HepG2 (cell line): ENCODE data around the gene GPR55. TPM values are rescaled to one million over a fixed set of nuclear protein-coding genes. Genes with fewer than 3 reads are reported as not detected.

Source experiments
- ATAC-seq: fragments of 200-7000 bp; cut with Tn5 transposase; 3 replicates; pipeline ENCODE4 v1.9.1; 2020; ENCODE audit warnings: mild to moderate bottlenecking, moderate library complexity
- BruUV-seq: library from RNA; stranded (reverse); fragments of 400-500 nt; replicated peaks from 2 replicates; lab custom pipeline; 2021; lab: Mats Ljungman, UMichigan
- CTCF ChIA-PET: fragments of 300-600 bp; formaldehyde crosslinking; extraction: SDS; loops from one replicate; lab custom pipeline; 2021; ENCODE audit warnings: low total read pairs, inconsistent platforms, low intra/inter-chr PET ratio; lab: Yijun Ruan, JAX
- POLR2A ChIA-PET: fragments of 350-600 bp; sonication (Branson Sonifier 250); formaldehyde crosslinking; loops from one replicate; lab custom pipeline; 2020; ENCODE audit warnings: antibody characterized with exemption, inconsistent platforms; lab: Yijun Ruan, JAX
- DNase-seq: peaks from one replicate; pipeline ENCODE4 v3.0.0-alpha.2; 2015; ENCODE audit warnings: low spot score
- FAIRE-seq: peaks from 3 replicates; lab custom pipeline; 2011; peaks lifted over from hg19 to GRCh38; lab: Jason Lieb, UNC
- H2AFZ ChIP-seq: one replicate; pipeline ENCODE4 v1.6.1; 2011; ENCODE audit warnings: low read length, inconsistent platforms
- H3K27ac ChIP-seq: fragments of 300-600 bp; 3 replicates; pipeline ENCODE4 v1.8.0; 2011; ENCODE audit warnings: mixed run types, mild to moderate bottlenecking, mixed read lengths, low read length, inconsistent platforms; ENCODE audit not compliant: insufficient read depth; ENCODE audit errors: extremely low read length
- H3K27me3 ChIP-seq, 2 experiments: fragments of 200-600 bp in 1 of 2; 2 replicates in 1 of 2; 3 replicates in 1 of 2; pipeline versions ENCODE4 v1.6.0 to v1.8.0; 2011; ENCODE audit warnings: low read length in 2 of 2, mild to moderate bottlenecking in 2 of 2, moderate library complexity in 2 of 2, inconsistent platforms in 1 of 2; ENCODE audit not compliant: insufficient read depth in 2 of 2, control insufficient read depth in 1 of 2
- H3K36me3 ChIP-seq, 2 experiments: fragments of 200-600 bp in 1 of 2; replicated peaks in 1 of 2; 2 replicates in 1 of 2; 3 replicates in 1 of 2; pipeline versions ENCODE4 v1.5.1 to v1.8.0; 2011; ENCODE audit warnings: low read length in 2 of 2, inconsistent platforms in 1 of 2; ENCODE audit not compliant: insufficient read depth in 2 of 2, control insufficient read depth in 1 of 2
- H3K4me1 ChIP-seq: 2 replicates; pipeline ENCODE4 v1.5.1; 2012; ENCODE audit warnings: low read length, inconsistent platforms; ENCODE audit not compliant: insufficient read depth
- H3K4me2 ChIP-seq: 2 replicates; pipeline ENCODE4 v1.6.0; 2011; ENCODE audit warnings: low read depth, low read length, inconsistent platforms
- H3K4me3 ChIP-seq, 3 experiments: fragments of 200-600 bp in 1 of 3; sonication (generic), shearing (Covaris generic) in 1 of 3; replicated peaks in 1 of 3; 2 replicates each; pipeline ENCODE4 v1.5.1; 2011 to 2016; ENCODE audit warnings: low read length in 3 of 3, inconsistent platforms in 2 of 3, low read depth in 2 of 3, mild to moderate bottlenecking in 2 of 3, control low read depth in 1 of 3, mixed read lengths in 1 of 3; ENCODE audit not compliant: insufficient read depth in 1 of 3
- H3K79me2 ChIP-seq: one replicate; pipeline ENCODE4 v1.6.1; 2011; ENCODE audit warnings: low read length, inconsistent platforms; ENCODE audit not compliant: insufficient read depth
- H3K9ac ChIP-seq: 2 replicates; pipeline ENCODE4 v1.6.0; 2011; ENCODE audit warnings: mild to moderate bottlenecking, low read depth, low read length, inconsistent platforms; ENCODE audit not compliant: insufficient read depth
- H3K9me3 ChIP-seq: 2 replicates; pipeline ENCODE4 v1.5.1; 2012; ENCODE audit warnings: mild to moderate bottlenecking, low read length
- H4K20me1 ChIP-seq: 2 replicates; pipeline ENCODE4 v1.6.0; 2011; ENCODE audit warnings: inconsistent platforms, mild to moderate bottlenecking, low read length, moderate library complexity; ENCODE audit not compliant: insufficient read depth
- BCL6 ChIP-seq: IDR thresholded peaks from 2 replicates; pipeline ENCODE4 v1.6.1; 2016; ENCODE audit warnings: missing genetic modification reagents, missing compliant biosample characterization
- ETV5 ChIP-seq: IDR thresholded peaks from 2 replicates; pipeline ENCODE4 v1.6.1; 2018; ENCODE audit warnings: missing biosample characterization, missing genetic modification reagents, inconsistent platforms, borderline replicate concordance
- FOXO1 ChIP-seq: sonication (generic); formaldehyde crosslinking; IDR thresholded peaks from 2 replicates; pipeline ENCODE4 v1.4.0; 2020; ENCODE audit warnings: missing genetic modification reagents
- KDM2A ChIP-seq: sonication (generic); formaldehyde crosslinking; IDR thresholded peaks from 2 replicates; pipeline ENCODE4 v1.4.0; 2020; ENCODE audit warnings: low read depth, missing genetic modification reagents, borderline replicate concordance
- NR2C2 ChIP-seq: sonication (generic); formaldehyde crosslinking; IDR thresholded peaks from 2 replicates; pipeline ENCODE4 v1.4.0; 2020; ENCODE audit warnings: missing genetic modification reagents, mild to moderate bottlenecking, moderate library complexity, borderline replicate concordance
- RAD21 ChIP-seq: fragments of 450-650 bp; formaldehyde crosslinking; IDR thresholded peaks from 2 replicates; pipeline ENCODE4 v1.5.0; 2020; ENCODE audit warnings: mild to moderate bottlenecking
- RBFOX2 ChIP-seq: fragments of 200-400 bp; formaldehyde crosslinking; IDR thresholded peaks from 2 replicates; pipeline ENCODE4 v1.6.1; 2017; ENCODE audit warnings: low read depth, mild to moderate bottlenecking, low read length
- SMC3 ChIP-seq: IDR thresholded peaks from 2 replicates; pipeline ENCODE4 v1.6.1; 2011; ENCODE audit warnings: low read length, improper control_type of control experiment
- STAG1 ChIP-seq: sonication (generic); formaldehyde crosslinking; IDR thresholded peaks from 2 replicates; pipeline ENCODE4 v1.4.0; 2020; ENCODE audit warnings: missing genetic modification reagents
- TBX3 ChIP-seq: fragments of 450-650 bp; IDR thresholded peaks from 2 replicates; pipeline ENCODE4 v1.6.1; 2017; ENCODE audit warnings: antibody characterized with exemption, mild to moderate bottlenecking, inconsistent platforms, borderline replicate concordance
- THAP7 ChIP-seq: sonication (generic); formaldehyde crosslinking; IDR thresholded peaks from 2 replicates; pipeline ENCODE4 v1.8.1; 2023; ENCODE audit warnings: mild to moderate bottlenecking, missing genetic modification reagents
- XRCC5 ChIP-seq: fragments of 200-400 bp; formaldehyde crosslinking; optimal IDR thresholded peaks from 2 replicates; pipeline ENCODE3; 2017; ENCODE audit warnings: mild to moderate bottlenecking, low read length
- ZBTB33 ChIP-seq: sonication (generic); formaldehyde crosslinking; IDR thresholded peaks from 2 replicates; pipeline ENCODE4 v1.4.0; 2020; ENCODE audit warnings: missing genetic modification reagents
- ZNF136 ChIP-seq: sonication (generic); formaldehyde crosslinking; IDR thresholded peaks from 2 replicates; pipeline ENCODE4 v1.8.1; 2022; ENCODE audit warnings: low read depth, mild to moderate bottlenecking, moderate library complexity, missing genetic modification reagents
- ZNF350 ChIP-seq: sonication (generic); formaldehyde crosslinking; IDR thresholded peaks from 2 replicates; pipeline ENCODE4 v1.4.0; 2020; ENCODE audit warnings: mild to moderate bottlenecking, low read depth, missing genetic modification reagents, borderline replicate concordance
- ZNF567 ChIP-seq: sonication (generic); formaldehyde crosslinking; IDR thresholded peaks from 2 replicates; pipeline ENCODE4 v1.8.1; 2023; ENCODE audit warnings: mild to moderate bottlenecking, missing genetic modification reagents, borderline replicate concordance
- WGBS: methylation state at CpG from one replicate; pipeline ENCODE4 v1.1.6; 2017; ENCODE audit warnings: low lambda C conversion rate; 5-methylcytosine and 5-hydroxymethylcytosine counted together
- in situ Hi-C: cut with HindIII; loops from 2 replicates; pipeline ENCODE4 v1.10.0; 2017; ENCODE audit warnings: low pct_unique_long_range_greater_than_20kb; ENCODE audit not compliant: extremely low pct_ligation_motif_present
- intact Hi-C: fragments of 100-400 bp; cut with micrococcal nuclease; formaldehyde crosslinking; loops from one replicate; pipeline ENCODE4 v1.10.0; 2022; ENCODE audit not compliant: unreplicated experiment
- polyA plus RNA-seq, 8 experiments: library from polyadenylated mRNA; depleted of rRNA in 3 of 8; stranded (reverse) in 7 of 8; unstranded in 1 of 8; fragments of >200 nt; fragmentation: Illumina TruSeq in 4 of 8; extraction: Trizol in 4 of 8; gene quantifications; 2 replicates each; pipeline versions ENCODE4 v1.2.1 to v1.2.3, GENCODE V29; 2011 to 2016; ENCODE audit warnings: low read depth in 4 of 8, missing spikeins in 1 of 8, mixed read lengths in 1 of 8; ENCODE audit not compliant: insufficient read depth in 1 of 8
- total RNA-seq, 5 experiments: library from RNA; depleted of rRNA; stranded (reverse); fragments of >200 nt; fragmentation: Illumina TruSeq; extraction: Trizol; gene quantifications; 2 replicates each; pipeline ENCODE4 v1.2.3, GENCODE V29; 2016; ENCODE audit warnings: low read depth in 1 of 5
- TF ChIP-seq, protein P1 (sequence below): sonication (generic); formaldehyde crosslinking; IDR thresholded peaks from 2 replicates; pipeline ENCODE4 v1.5.0; 2020; ENCODE audit warnings: mild to moderate bottlenecking, missing genetic modification reagents, moderate library complexity

Gene GPR55
- total and polyA plus RNA-seq, 2 of the 13 experiments (the other 11 are each of a cell fraction or from before 2014, with no cell fraction given) = not detected

DNA sequence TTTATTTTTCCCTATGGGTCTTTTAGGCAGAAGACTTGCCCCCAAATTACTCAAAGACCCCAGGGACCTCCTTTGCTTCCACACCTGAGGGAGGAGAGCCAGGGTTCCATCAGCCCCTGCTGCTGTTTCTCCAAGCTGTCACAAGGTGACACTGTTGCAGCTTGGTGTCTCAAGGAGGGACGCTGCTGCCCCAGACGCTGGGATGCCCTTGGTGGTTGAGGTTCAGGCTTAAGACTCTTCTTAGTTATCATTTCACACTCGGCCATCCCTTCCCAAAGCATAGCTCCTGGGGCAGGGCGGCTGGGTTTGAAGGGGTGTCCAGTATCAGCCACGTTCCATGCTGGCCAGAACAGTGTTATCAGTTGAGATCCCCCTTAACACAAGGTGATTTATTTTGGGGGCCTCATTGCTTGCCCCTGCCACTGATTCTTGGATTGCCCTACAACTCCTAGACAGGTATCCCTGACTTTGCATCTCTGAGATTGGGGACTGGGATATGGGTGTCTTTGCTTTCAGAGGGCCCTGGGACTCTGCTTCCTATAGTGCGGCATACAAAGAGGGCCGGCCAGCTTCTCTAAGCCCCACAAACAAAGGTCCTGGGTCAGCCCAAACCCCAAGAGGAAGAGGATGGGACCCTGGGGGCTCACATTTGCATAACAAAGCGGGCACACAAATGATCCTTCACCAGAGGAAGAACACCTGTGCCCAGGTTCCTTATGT is 22.7 kb downstream of the GPR55 start:
- CTCF ChIA-PET = interaction anchor here (0.7 to 2.2 kb wide), 3 partner anchors 11 to 154 kb away, joined by 3 to 40 read pairs (median 5); no protein-coding TSS in a partner anchor
- in situ Hi-C loops (loop anchor here (5.0 kb wide), 1 partner anchor 85 kb away; no protein-coding TSS in a partner anchor), intact Hi-C loops (loop anchor here (1.0 to 5.0 kb wide), 3 partner anchors 35 to 154 kb away; partner anchors contain the start of gene PSMD1)
- ATAC-seq = peak; percentile 64
- Histone ChIP-seq H3K36me3 (no peaks in the 10 kb centered on the region), H4K20me1 (no peaks in the 10 kb centered on the region), H3K9ac (no peak overlapping the region), H2AFZ (no peak overlapping the region), H3K27ac (no peak overlapping the region), H3K4me3 (no peak overlapping the region), H3K27me3 (peaks cover 6 to 66% of the 10 kb centered on the region in 2 experiments), H3K4me2 (no peak overlapping the region), H3K9me3 (no peaks in the 10 kb centered on the region), H3K4me1 (peaks cover 12% of the 10 kb centered on the region), H3K79me2 (no peaks in the 10 kb centered on the region)
- BruUV-seq = no TSS peak
- 31% methylated on average over 8 of the region's 8 CpGs for WGBS
- TF ChIP-seq RAD21 = peak; percentile 76
- TF ChIP-seq KDM2A (CRISPR knock-in tag) = peak; percentile 45; the same call in 1 of the 2 replicates
- TF ChIP-seq ZNF136 (CRISPR knock-in tag) = 0 out of 2 replicates have a peak, but pooled peaks have one; percentile 62
- no peak for TF ChIP-seq NR2C2
- TF ChIP-seq TBX3 = no peak
- TF ChIP-seq, protein P1, sequence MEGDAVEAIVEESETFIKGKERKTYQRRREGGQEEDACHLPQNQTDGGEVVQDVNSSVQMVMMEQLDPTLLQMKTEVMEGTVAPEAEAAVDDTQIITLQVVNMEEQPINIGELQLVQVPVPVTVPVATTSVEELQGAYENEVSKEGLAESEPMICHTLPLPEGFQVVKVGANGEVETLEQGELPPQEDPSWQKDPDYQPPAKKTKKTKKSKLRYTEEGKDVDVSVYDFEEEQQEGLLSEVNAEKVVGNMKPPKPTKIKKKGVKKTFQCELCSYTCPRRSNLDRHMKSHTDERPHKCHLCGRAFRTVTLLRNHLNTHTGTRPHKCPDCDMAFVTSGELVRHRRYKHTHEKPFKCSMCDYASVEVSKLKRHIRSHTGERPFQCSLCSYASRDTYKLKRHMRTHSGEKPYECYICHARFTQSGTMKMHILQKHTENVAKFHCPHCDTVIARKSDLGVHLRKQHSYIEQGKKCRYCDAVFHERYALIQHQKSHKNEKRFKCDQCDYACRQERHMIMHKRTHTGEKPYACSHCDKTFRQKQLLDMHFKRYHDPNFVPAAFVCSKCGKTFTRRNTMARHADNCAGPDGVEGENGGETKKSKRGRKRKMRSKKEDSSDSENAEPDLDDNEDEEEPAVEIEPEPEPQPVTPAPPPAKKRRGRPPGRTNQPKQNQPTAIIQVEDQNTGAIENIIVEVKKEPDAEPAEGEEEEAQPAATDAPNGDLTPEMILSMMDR = peak; percentile 92
- TF ChIP-seq ETV5 (CRISPR knock-in tag) = 0 out of 2 replicates have a peak, but pooled peaks have one; percentile 9
- 0 out of 2 replicates have a peak, but pooled peaks have one; percentile 2 for TF ChIP-seq FOXO1 (CRISPR knock-in tag)
- TF ChIP-seq ZBTB33 (CRISPR knock-in tag) = no peak
- TF ChIP-seq STAG1 (CRISPR knock-in tag) = peak; percentile 89
- no peak for TF ChIP-seq ZNF567 (CRISPR knock-in tag)
- TF ChIP-seq RBFOX2 = no peak
- peak; percentile 66 for TF ChIP-seq XRCC5
- no peak for TF ChIP-seq BCL6 (CRISPR knock-in tag)
- no peak for TF ChIP-seq THAP7 (CRISPR knock-in tag)
- TF ChIP-seq SMC3 = peak; percentile 81
- 0 out of 2 replicates have a peak, but pooled peaks have one; percentile 20 for TF ChIP-seq ZNF350
- POLR2A ChIA-PET = interaction anchor here (0.5 kb wide), 1 partner anchor 684 kb away, joined by 3 read pairs; no protein-coding TSS in a partner anchor
- FAIRE-seq = peak; percentile 93
- peak; percentile 56 for DNase-seq
